HepG2 (cell line): ENCODE data around the gene CD151. TPM values are rescaled to one million over a fixed set of nuclear protein-coding genes. Genes with fewer than 3 reads are reported as not detected.
A peak's percentile ranks its signal among the peaks of the same experiment; 100 is the strongest.

Experiments used
- EEA1 ChIP-seq: sonication (generic); formaldehyde crosslinking; IDR thresholded peaks from 2 replicates; pipeline ENCODE4 v1.5.1; 2020; ENCODE audit warnings: mild to moderate bottlenecking, missing genetic modification reagents, borderline replicate concordance
- GATAD2A ChIP-seq: IDR thresholded peaks from 2 replicates; pipeline ENCODE4 v1.6.1; 2016
- HHEX ChIP-seq: IDR thresholded peaks from 2 replicates; pipeline ENCODE4 v1.6.1; 2016; ENCODE audit warnings: control low read depth
- HNRNPL ChIP-seq: fragments of 200-400 bp; formaldehyde crosslinking; IDR thresholded peaks from 2 replicates; pipeline ENCODE4 v1.6.1; 2017; ENCODE audit warnings: mild to moderate bottlenecking, low read depth, low read length
- HNRNPLL ChIP-seq: fragments of 200-400 bp; formaldehyde crosslinking; IDR thresholded peaks from 2 replicates; pipeline ENCODE4 v1.6.1; 2017; ENCODE audit warnings: mild to moderate bottlenecking, low read depth, low read length; ENCODE audit not compliant: poor library complexity, severe bottlenecking
- KAT8 ChIP-seq: IDR thresholded peaks from 2 replicates; pipeline ENCODE4 v1.6.1; 2016; ENCODE audit warnings: missing genetic modification reagents, missing compliant biosample characterization
- KDM1A ChIP-seq: IDR thresholded peaks from 2 replicates; pipeline ENCODE4 v1.6.1; 2016; ENCODE audit warnings: missing compliant biosample characterization
- KMT2B ChIP-seq: IDR thresholded peaks from 2 replicates; pipeline ENCODE4 v1.6.1; 2016; ENCODE audit warnings: missing genetic modification reagents, missing compliant biosample characterization
- NPAS2 ChIP-seq: sonication (generic); formaldehyde crosslinking; IDR thresholded peaks from 2 replicates; pipeline ENCODE4 v1.8.0; 2022; ENCODE audit warnings: mild to moderate bottlenecking, missing genetic modification reagents, borderline replicate concordance
- RBFOX2 ChIP-seq: fragments of 200-400 bp; formaldehyde crosslinking; IDR thresholded peaks from 2 replicates; pipeline ENCODE4 v1.6.1; 2017; ENCODE audit warnings: low read depth, mild to moderate bottlenecking, low read length
- SOX13 ChIP-seq, 3 experiments: fragments of 450-650 bp in 1 of 3; sonication (generic) in 1 of 3; formaldehyde crosslinking in 1 of 3; IDR thresholded peaks in 2 of 3; conservative IDR thresholded peaks in 1 of 3; 2 replicates each; pipeline versions ENCODE4 v1.5.0 to v1.6.1; 2016 to 2020; ENCODE audit warnings: antibody characterized with exemption in 1 of 3, mild to moderate bottlenecking in 1 of 3, missing compliant biosample characterization in 1 of 3, missing genetic modification reagents in 1 of 3, moderate library complexity in 1 of 3
- SPEN ChIP-seq: sonication (generic); formaldehyde crosslinking; IDR thresholded peaks from 2 replicates; pipeline ENCODE4 v1.5.1; 2020; ENCODE audit warnings: low read depth, mild to moderate bottlenecking, missing genetic modification reagents
- SRSF9 ChIP-seq: fragments of 200-400 bp; formaldehyde crosslinking; IDR thresholded peaks from 2 replicates; pipeline ENCODE4 v1.6.1; 2018; ENCODE audit warnings: borderline replicate concordance, mild to moderate bottlenecking, low read depth, low read length; ENCODE audit not compliant: insufficient read depth, poor library complexity, severe bottlenecking
- YEATS4 ChIP-seq: sonication (generic); formaldehyde crosslinking; IDR thresholded peaks from 2 replicates; pipeline ENCODE4 v1.4.0; 2020; ENCODE audit warnings: missing genetic modification reagents, borderline replicate concordance
- ZBTB3 ChIP-seq: sonication (generic); formaldehyde crosslinking; IDR thresholded peaks from 2 replicates; pipeline ENCODE4 v1.4.0; 2020; ENCODE audit warnings: low read depth, mild to moderate bottlenecking, moderate library complexity, missing genetic modification reagents, borderline replicate concordance
- ZFYVE20 ChIP-seq: sonication (generic); formaldehyde crosslinking; IDR thresholded peaks from 2 replicates; pipeline ENCODE4 v1.8.0; 2023; ENCODE audit warnings: low read depth, mild to moderate bottlenecking, moderate library complexity, missing genetic modification reagents, borderline replicate concordance
- ZNF614 ChIP-seq: IDR thresholded peaks from 2 replicates; pipeline ENCODE4 v1.6.1; 2018; ENCODE audit warnings: missing biosample characterization, missing genetic modification reagents, inconsistent platforms, borderline replicate concordance
- polyA plus RNA-seq, 8 experiments: library from polyadenylated mRNA; depleted of rRNA in 3 of 8; stranded (reverse) in 7 of 8; unstranded in 1 of 8; fragments of >200 nt; fragmentation: Illumina TruSeq in 4 of 8; extraction: Trizol in 4 of 8; gene quantifications; 2 replicates each; pipeline versions ENCODE4 v1.2.1 to v1.2.3, GENCODE V29; 2011 to 2016; ENCODE audit warnings: low read depth in 4 of 8, missing spikeins in 1 of 8, mixed read lengths in 1 of 8; ENCODE audit not compliant: insufficient read depth in 1 of 8
- total RNA-seq, 5 experiments: library from RNA; depleted of rRNA; stranded (reverse); fragments of >200 nt; fragmentation: Illumina TruSeq; extraction: Trizol; gene quantifications; 2 replicates each; pipeline ENCODE4 v1.2.3, GENCODE V29; 2016; ENCODE audit warnings: low read depth in 1 of 5
- TF ChIP-seq, protein P1 (sequence below): sonication (generic); formaldehyde crosslinking; IDR thresholded peaks from 2 replicates; pipeline ENCODE4 v1.8.0; 2022; ENCODE audit warnings: low read depth, missing genetic modification reagents
- TF ChIP-seq, protein P2 (sequence below): sonication (generic); formaldehyde crosslinking; IDR thresholded peaks from 2 replicates; pipeline ENCODE4 v1.5.0; 2020; ENCODE audit warnings: mild to moderate bottlenecking, missing genetic modification reagents
- TF ChIP-seq, protein P3 (sequence below): fragments of 450-650 bp; IDR thresholded peaks from 2 replicates; pipeline ENCODE4 v1.6.1; 2017; ENCODE audit warnings: mild to moderate bottlenecking
- TF ChIP-seq, protein P4 (sequence below): sonication (generic); formaldehyde crosslinking; IDR thresholded peaks from 2 replicates; pipeline ENCODE4 v1.4.0; 2020; ENCODE audit warnings: missing genetic modification reagents

The CD151 gene
- total and polyA plus RNA-seq, 2 of the 13 experiments (the other 11 are each of a cell fraction or from before 2014, with no cell fraction given), result 125 to 197 TPM

DNA sequence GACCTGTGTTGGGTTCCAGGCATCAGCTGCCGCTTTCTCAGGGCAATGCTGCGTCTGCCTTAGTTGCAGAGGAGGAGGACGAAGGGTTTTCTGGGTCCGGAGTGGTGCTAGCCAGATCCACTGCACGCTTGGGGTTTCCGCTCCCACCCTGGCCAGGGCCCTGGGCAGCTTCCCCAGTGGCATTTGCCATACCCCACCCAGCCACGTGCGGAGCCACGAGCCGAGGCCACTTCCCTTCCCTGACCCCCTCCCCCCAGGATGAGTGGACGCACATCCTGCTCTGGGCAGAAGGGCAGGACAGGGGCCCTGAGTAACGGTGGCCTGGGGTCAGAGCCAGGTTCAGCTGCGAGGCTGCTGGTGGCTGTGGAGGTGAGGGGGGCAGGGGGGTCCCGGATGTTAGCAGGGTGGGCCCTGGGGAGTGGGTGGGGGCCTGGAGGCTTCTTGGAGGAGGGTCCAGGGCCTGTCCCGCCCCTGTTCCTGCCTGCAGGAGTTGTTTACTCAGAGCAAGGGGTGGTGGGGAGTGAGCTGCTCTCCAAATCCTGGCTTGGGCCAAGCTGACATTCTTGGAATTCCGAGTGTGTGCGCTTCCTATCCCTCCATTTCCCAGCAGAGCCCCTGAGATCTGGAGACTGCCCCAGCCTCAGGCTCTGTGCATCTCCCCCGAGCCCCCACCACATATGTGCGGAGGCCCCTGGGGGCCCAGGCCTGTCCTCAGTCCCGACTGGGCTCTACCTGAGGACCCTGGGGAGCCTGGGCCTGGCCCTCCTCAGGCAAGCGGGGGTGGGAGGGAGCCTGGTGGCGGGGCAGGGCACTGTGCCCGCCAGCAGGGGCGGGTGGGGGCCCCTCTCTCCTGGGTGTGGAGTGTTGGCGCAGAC, 11.3 kb downstream of the CD151 start (continued):
- TF ChIP-seq, protein P1, sequence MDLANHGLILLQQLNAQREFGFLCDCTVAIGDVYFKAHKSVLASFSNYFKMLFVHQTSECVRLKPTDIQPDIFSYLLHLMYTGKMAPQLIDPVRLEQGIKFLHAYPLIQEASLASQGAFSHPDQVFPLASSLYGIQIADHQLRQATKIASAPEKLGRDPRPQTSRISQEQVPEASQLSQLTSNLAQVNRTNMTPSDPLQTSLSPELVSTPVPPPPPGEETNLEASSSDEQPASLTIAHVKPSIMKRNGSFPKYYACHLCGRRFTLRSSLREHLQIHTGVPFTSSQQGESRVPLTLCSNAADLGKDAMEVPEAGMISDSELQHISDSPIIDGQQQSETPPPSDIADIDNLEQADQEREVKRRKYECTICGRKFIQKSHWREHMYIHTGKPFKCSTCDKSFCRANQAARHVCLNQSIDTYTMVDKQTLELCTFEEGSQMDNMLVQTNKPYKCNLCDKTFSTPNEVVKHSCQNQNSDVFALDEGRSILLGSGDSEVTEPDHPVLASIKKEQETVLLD, result peak; percentile 26; the same call in 1 of the 2 replicates
- TF ChIP-seq SOX13 (IDR thresholded peaks at IDR 0.05), result no peak
- TF ChIP-seq SOX13 (CRISPR knock-in tag; conservative IDR thresholded peaks at IDR 0.05 in 1 of 2, IDR thresholded peaks at IDR 0.05 in 1 of 2), result no peak
- TF ChIP-seq NPAS2 (CRISPR knock-in tag), result 0 out of 2 replicates have a peak, but pooled peaks have one; percentile 92
- 0 out of 2 replicates have a peak, but pooled peaks have one; percentile 51 for TF ChIP-seq KDM1A (CRISPR knock-in tag)
- no peak for TF ChIP-seq ZBTB3 (CRISPR knock-in tag)
- TF ChIP-seq SPEN (CRISPR knock-in tag), result peak; percentile 78
- TF ChIP-seq RBFOX2, result peak; percentile 69
- TF ChIP-seq HNRNPL, result peak; percentile 67; the same call in 1 of the 2 replicates
- peak; percentile 67 for TF ChIP-seq KAT8 (CRISPR knock-in tag)
- TF ChIP-seq, protein P2, sequence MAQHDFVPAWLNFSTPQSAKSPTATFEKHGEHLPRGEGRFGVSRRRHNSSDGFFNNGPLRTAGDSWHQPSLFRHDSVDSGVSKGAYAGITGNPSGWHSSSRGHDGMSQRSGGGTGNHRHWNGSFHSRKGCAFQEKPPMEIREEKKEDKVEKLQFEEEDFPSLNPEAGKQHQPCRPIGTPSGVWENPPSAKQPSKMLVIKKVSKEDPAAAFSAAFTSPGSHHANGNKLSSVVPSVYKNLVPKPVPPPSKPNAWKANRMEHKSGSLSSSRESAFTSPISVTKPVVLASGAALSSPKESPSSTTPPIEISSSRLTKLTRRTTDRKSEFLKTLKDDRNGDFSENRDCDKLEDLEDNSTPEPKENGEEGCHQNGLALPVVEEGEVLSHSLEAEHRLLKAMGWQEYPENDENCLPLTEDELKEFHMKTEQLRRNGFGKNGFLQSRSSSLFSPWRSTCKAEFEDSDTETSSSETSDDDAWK (CRISPR knock-in tag), result no peak
- peak; percentile 72; the same call in 1 of the 2 replicates for TF ChIP-seq EEA1 (CRISPR knock-in tag)
- TF ChIP-seq, protein P3, sequence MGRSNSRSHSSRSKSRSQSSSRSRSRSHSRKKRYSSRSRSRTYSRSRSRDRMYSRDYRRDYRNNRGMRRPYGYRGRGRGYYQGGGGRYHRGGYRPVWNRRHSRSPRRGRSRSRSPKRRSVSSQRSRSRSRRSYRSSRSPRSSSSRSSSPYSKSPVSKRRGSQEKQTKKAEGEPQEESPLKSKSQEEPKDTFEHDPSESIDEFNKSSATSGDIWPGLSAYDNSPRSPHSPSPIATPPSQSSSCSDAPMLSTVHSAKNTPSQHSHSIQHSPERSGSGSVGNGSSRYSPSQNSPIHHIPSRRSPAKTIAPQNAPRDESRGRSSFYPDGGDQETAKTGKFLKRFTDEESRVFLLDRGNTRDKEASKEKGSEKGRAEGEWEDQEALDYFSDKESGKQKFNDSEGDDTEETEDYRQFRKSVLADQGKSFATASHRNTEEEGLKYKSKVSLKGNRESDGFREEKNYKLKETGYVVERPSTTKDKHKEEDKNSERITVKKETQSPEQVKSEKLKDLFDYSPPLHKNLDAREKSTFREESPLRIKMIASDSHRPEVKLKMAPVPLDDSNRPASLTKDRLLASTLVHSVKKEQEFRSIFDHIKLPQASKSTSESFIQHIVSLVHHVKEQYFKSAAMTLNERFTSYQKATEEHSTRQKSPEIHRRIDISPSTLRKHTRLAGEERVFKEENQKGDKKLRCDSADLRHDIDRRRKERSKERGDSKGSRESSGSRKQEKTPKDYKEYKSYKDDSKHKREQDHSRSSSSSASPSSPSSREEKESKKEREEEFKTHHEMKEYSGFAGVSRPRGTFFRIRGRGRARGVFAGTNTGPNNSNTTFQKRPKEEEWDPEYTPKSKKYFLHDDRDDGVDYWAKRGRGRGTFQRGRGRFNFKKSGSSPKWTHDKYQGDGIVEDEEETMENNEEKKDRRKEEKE, result no peak
- TF ChIP-seq, protein P4, sequence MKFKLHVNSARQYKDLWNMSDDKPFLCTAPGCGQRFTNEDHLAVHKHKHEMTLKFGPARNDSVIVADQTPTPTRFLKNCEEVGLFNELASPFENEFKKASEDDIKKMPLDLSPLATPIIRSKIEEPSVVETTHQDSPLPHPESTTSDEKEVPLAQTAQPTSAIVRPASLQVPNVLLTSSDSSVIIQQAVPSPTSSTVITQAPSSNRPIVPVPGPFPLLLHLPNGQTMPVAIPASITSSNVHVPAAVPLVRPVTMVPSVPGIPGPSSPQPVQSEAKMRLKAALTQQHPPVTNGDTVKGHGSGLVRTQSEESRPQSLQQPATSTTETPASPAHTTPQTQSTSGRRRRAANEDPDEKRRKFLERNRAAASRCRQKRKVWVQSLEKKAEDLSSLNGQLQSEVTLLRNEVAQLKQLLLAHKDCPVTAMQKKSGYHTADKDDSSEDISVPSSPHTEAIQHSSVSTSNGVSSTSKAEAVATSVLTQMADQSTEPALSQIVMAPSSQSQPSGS, result 0 out of 2 replicates have a peak, but pooled peaks have one; percentile 6
- 0 out of 2 replicates have a peak, but pooled peaks have one; percentile 34 for TF ChIP-seq ZFYVE20 (CRISPR knock-in tag)
- TF ChIP-seq HNRNPLL, result no peak
- peak; percentile 62; the same call in 1 of the 2 replicates for TF ChIP-seq GATAD2A (CRISPR knock-in tag)
- TF ChIP-seq ZNF614 (CRISPR knock-in tag), result no peak; the same call in 1 of the 2 replicates
- no peak for TF ChIP-seq SRSF9
- TF ChIP-seq YEATS4 (CRISPR knock-in tag), result no peak; the same call in 1 of the 2 replicates
- TF ChIP-seq KMT2B (CRISPR knock-in tag), result 0 out of 2 replicates have a peak, but pooled peaks have one; percentile 46
- no peak for TF ChIP-seq HHEX (CRISPR knock-in tag)
